SK-N-SH (cell line): ENCODE measurements around the gene CHST3. TPM values are rescaled to one million over a fixed set of nuclear protein-coding genes. Genes with fewer than 3 reads are reported as not detected.

Source experiments
- CTCF ChIA-PET: fragments of 300-600, 350-600 bp; formaldehyde crosslinking; extraction: SDS; loops from one replicate; lab custom pipeline; 2021; lab: Yijun Ruan, JAX
- POLR2A ChIA-PET: fragments of 350-600 bp; sonication (Branson Sonifier 250); formaldehyde crosslinking; extraction: SDS; loops from one replicate; lab custom pipeline; 2020; ENCODE audit warnings: antibody characterized with exemption, inconsistent platforms; lab: Yijun Ruan, JAX
- DNase-seq: peaks from one replicate; pipeline ENCODE4 v3.0.0; 2012
- H2AFZ ChIP-seq: fragments of 200-600 bp; sonication (generic); 2 replicates; pipeline ENCODE4 v1.8.1; 2016; ENCODE audit warnings: antibody characterized with exemption, mild to moderate bottlenecking, low read depth
- H3F3A ChIP-seq: fragments of 200-600 bp; sonication (generic); replicated peaks from 2 replicates; pipeline ENCODE3; 2016; ENCODE audit warnings: antibody characterized with exemption, mild to moderate bottlenecking; ENCODE audit not compliant: insufficient read depth
- H3K27ac ChIP-seq, 2 experiments: fragments of 200-500 bp in 1 of 2; fragments of 200-600 bp in 1 of 2; sonication (Bioruptor generic) in 1 of 2; sonication (generic), shearing (Covaris generic) in 1 of 2; 2 replicates each; pipeline versions ENCODE4 v1.5.1 to v1.6.1; 2014 to 2016; ENCODE audit warnings: low read depth in 2 of 2, inconsistent platforms in 1 of 2, low read length in 1 of 2, mild to moderate bottlenecking in 1 of 2, mixed read lengths in 1 of 2
- H3K27me3 ChIP-seq: fragments of 200-600 bp; sonication (generic), shearing (Covaris generic); 2 replicates; pipeline ENCODE4 v1.6.1; 2016; ENCODE audit warnings: mixed run types; ENCODE audit not compliant: insufficient read depth
- H3K36me3 ChIP-seq, 2 experiments: fragments of 200-500 bp in 1 of 2; fragments of 200-600 bp in 1 of 2; sonication (Bioruptor generic) in 1 of 2; sonication (generic) in 1 of 2; replicated peaks in 1 of 2; 2 replicates each; pipeline versions ENCODE3 to v1.5.1; 2014 to 2016; ENCODE audit warnings: low read length in 1 of 2, mild to moderate bottlenecking in 1 of 2; ENCODE audit not compliant: insufficient read depth in 2 of 2, control insufficient read depth in 1 of 2
- H3K4me1 ChIP-seq, 2 experiments: fragments of 200-500 bp in 1 of 2; fragments of 200-600 bp in 1 of 2; sonication (Bioruptor generic) in 1 of 2; sonication (generic), shearing (Covaris generic) in 1 of 2; 2 replicates each; pipeline versions ENCODE4 v1.5.1 to v1.6.1; 2014 to 2016; ENCODE audit warnings: low read depth in 1 of 2, low read length in 1 of 2, mixed run types in 1 of 2; ENCODE audit not compliant: insufficient read depth in 2 of 2, control insufficient read depth in 1 of 2
- H3K4me2 ChIP-seq: fragments of 200-600 bp; sonication (generic), shearing (Covaris generic); 2 replicates; pipeline ENCODE4 v1.6.1; 2017; ENCODE audit warnings: mixed run types
- H3K4me3 ChIP-seq, 2 experiments: fragments of 200-500 bp in 1 of 2; fragments of 200-600 bp in 1 of 2; sonication (Bioruptor generic) in 1 of 2; sonication (generic), shearing (Covaris generic) in 1 of 2; 2 replicates each; pipeline versions ENCODE4 v1.5.1 to v1.8.1; 2014 to 2016; ENCODE audit warnings: low read depth in 2 of 2, inconsistent platforms in 1 of 2, low read length in 1 of 2, mild to moderate bottlenecking in 1 of 2, mixed read lengths in 1 of 2, moderate library complexity in 1 of 2
- H3K79me2 ChIP-seq: fragments of 200-600 bp; sonication (generic); 2 replicates; pipeline ENCODE4 v1.8.1; 2017; ENCODE audit warnings: mild to moderate bottlenecking; ENCODE audit not compliant: insufficient read depth
- H3K9ac ChIP-seq: fragments of 200-600 bp; sonication (generic); 2 replicates; pipeline ENCODE4 v1.6.1; 2017; ENCODE audit warnings: mixed run types
- H3K9me2 ChIP-seq: fragments of 200-600 bp; sonication (generic); 2 replicates; pipeline ENCODE4 v1.6.1; 2017; ENCODE audit warnings: mixed run types
- H3K9me3 ChIP-seq: fragments of 200-600 bp; sonication (generic); 2 replicates; pipeline ENCODE4 v1.6.1; 2017; ENCODE audit warnings: mixed run types, mild to moderate bottlenecking, moderate library complexity
- H4K20me1 ChIP-seq: fragments of 200-600 bp; sonication (generic); 2 replicates; pipeline ENCODE4 v1.6.1; 2017; ENCODE audit warnings: mild to moderate bottlenecking, mixed run types; ENCODE audit not compliant: insufficient read depth
- EZH2phosphoT487 ChIP-seq: fragments of 200-600 bp; sonication (generic); IDR thresholded peaks from 2 replicates; pipeline ENCODE4 v1.6.1; 2017; ENCODE audit warnings: low read depth, mixed run types, mild to moderate bottlenecking, antibody characterized with exemption, moderate library complexity, borderline replicate concordance
- FOSL2 ChIP-seq: IDR thresholded peaks from 2 replicates; pipeline ENCODE4 v1.4.0; 2012; ENCODE audit warnings: low read depth, mild to moderate bottlenecking, moderate library complexity, borderline replicate concordance
- FOXJ3 ChIP-seq: sonication (generic); formaldehyde crosslinking; IDR thresholded peaks from 2 replicates; pipeline ENCODE4 v1.5.1; 2020; ENCODE audit warnings: mild to moderate bottlenecking, missing genetic modification reagents
- JUND ChIP-seq: IDR thresholded peaks from 2 replicates; pipeline ENCODE4 v1.4.0; 2012
- MXI1 ChIP-seq: IDR thresholded peaks from 2 replicates; pipeline ENCODE4 v1.6.1; 2012; ENCODE audit warnings: mild to moderate bottlenecking, low read depth, low read length, improper control_type of control experiment
- POLR2AphosphoS5 ChIP-seq: IDR thresholded peaks from 2 replicates; pipeline ENCODE4 v1.6.1; 2012; ENCODE audit warnings: low read depth, low read length
- RAD21 ChIP-seq: IDR thresholded peaks from 2 replicates; pipeline ENCODE4 v1.6.1; 2012; ENCODE audit warnings: mild to moderate bottlenecking, low read length
- RXRA ChIP-seq: IDR thresholded peaks from 2 replicates; pipeline ENCODE4 v1.4.0; 2012; ENCODE audit warnings: low read depth, mild to moderate bottlenecking, borderline replicate concordance
- SIN3A ChIP-seq: IDR thresholded peaks from 2 replicates; pipeline ENCODE4 v1.6.1; 2012; ENCODE audit warnings: low read depth, mild to moderate bottlenecking, low read length, moderate library complexity, borderline replicate concordance
- TCF12 ChIP-seq: IDR thresholded peaks from 2 replicates; pipeline ENCODE4 v1.4.0; 2012
- TEAD4 ChIP-seq: IDR thresholded peaks from 2 replicates; pipeline ENCODE4 v1.4.0; 2012; ENCODE audit warnings: mild to moderate bottlenecking, borderline replicate concordance; ENCODE audit not compliant: insufficient read depth
- whole genome bisulfite sequencing: methylation state at CpG from one replicate; pipeline ENCODE4 v1.1.6; 2017; ENCODE audit warnings: low lambda C conversion rate; 5-methylcytosine and 5-hydroxymethylcytosine counted together
- polyA plus RNA-seq, 3 experiments: library from polyadenylated mRNA; depleted of rRNA; stranded (reverse); fragments of >200 nt; gene quantifications; 2 replicates each; pipeline ENCODE4 v1.2.3, GENCODE V29; 2012
- TF ChIP-seq, protein P1 (sequence below): IDR thresholded peaks from 2 replicates; pipeline ENCODE4 v1.4.0; 2012; ENCODE audit warnings: low read depth
- TF ChIP-seq, protein P2 (sequence below): IDR thresholded peaks from 2 replicates; pipeline ENCODE4; 2012
- TF ChIP-seq, protein P3 (sequence below): IDR thresholded peaks from 2 replicates; pipeline ENCODE4 v1.6.1; 2012; ENCODE audit warnings: mild to moderate bottlenecking, low read depth, low read length, moderate library complexity
- TF ChIP-seq, protein P4 (sequence below): fragments of 150-350 bp; IDR thresholded peaks from 2 replicates; pipeline ENCODE4 v1.6.1; 2017; ENCODE audit warnings: antibody characterized with exemption, low read length, low read depth, borderline replicate concordance
- TF ChIP-seq, protein P5 (sequence below): IDR thresholded peaks from 2 replicates; pipeline ENCODE4 v1.4.0; 2012; ENCODE audit warnings: low read depth, borderline replicate concordance
- TF ChIP-seq, protein P6 (sequence below): fragments of 150-350 bp; IDR thresholded peaks from 2 replicates; pipeline ENCODE4 v1.6.1; 2016; ENCODE audit warnings: mild to moderate bottlenecking, low read depth, low read length

CHST3 gene
- polyA plus RNA-seq, 1 of the 3 experiments (the other 2 are of a cell fraction) = 6.0 TPM

DNA sequence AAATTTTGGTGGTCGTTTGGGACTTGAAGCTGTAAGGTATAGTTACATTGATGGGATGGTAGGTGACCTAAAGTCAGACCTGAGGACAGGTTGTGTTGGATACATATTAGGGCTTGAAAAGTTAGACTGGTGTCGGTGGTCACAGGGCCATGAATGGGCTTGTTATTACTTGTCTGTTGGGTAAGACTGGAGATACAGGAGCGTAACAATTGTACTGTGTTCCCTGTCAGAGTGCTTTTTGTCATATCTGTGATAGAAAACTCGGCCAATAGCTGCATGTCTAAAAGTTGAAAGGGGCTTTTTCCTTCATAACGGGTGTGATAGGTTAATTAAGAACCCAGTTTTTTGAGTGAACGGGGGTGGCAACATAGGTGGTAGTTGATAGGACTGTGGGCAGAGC lies 13.5 kb upstream of the CHST3 start:
- Histone ChIP-seq H3K36me3 (no peaks in the 10 kb centered on the region), H3K4me3 (no peak overlapping the region), H3K9me2 (no peaks in the 10 kb centered on the region), H2AFZ (no peak overlapping the region), H3K27ac (no peak overlapping the region), H3K4me1 (no peaks in the 10 kb centered on the region), H3K9me3 (peaks cover 6% of the 10 kb centered on the region; the same call in 1 of the 2 replicates), H4K20me1 (no peaks in the 10 kb centered on the region), H3F3A (no peaks in the 10 kb centered on the region), H3K79me2 (no peaks in the 10 kb centered on the region), H3K4me2 (no peak overlapping the region), H3K27me3 (no peaks in the 10 kb centered on the region), H3K9ac (no peak overlapping the region)
- ChIA-PET CTCF (interaction anchor here (1.0 kb wide), 1 partner anchor 12 kb away, joined by 3 read pairs; no protein-coding TSS in a partner anchor), POLR2A (no interaction called here)
- DNase-seq = no peak
- WGBS = 30% methylated on average over 6 of the region's 6 CpGs
- TF ChIP-seq RXRA = no peak
- TF ChIP-seq TCF12 = no peak
- TF ChIP-seq RAD21 = no peak
- no peak for TF ChIP-seq POLR2AphosphoS5
- TF ChIP-seq EZH2phosphoT487 = no peak
- TF ChIP-seq, all 33 proteins: peak for 0

DNA sequence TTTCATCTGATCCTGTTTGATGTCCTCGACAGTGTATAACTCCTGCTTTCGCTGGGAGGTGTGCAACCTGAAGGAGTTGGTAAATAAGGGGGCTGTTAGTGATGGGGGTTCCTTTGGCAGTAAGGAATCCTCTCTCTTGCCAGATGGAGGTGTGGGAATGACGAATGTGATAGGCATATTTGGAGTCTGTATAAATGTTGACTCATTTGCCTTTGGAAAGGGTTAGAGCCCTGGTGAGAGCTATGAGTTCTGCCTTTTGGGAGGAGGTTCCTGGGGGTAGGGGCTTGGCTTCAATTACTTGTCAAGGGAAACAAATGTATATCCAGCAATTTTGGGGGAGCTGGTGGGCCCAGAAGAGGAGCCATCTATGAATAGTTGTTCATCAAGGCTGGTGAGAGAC lies 11.4 kb upstream of the CHST3 start:
- Histone ChIP-seq H3K36me3 (no peaks in the 10 kb centered on the region), H3K79me2 (no peaks in the 10 kb centered on the region), H2AFZ (no peak overlapping the region), H3K9me3 (0 out of 2 replicates have a peak, but pooled peaks cover 7% of the 10 kb centered on the region), H3K27me3 (no peaks in the 10 kb centered on the region), H4K20me1 (no peaks in the 10 kb centered on the region), H3K4me3 (no peak overlapping the region), H3F3A (no peaks in the 10 kb centered on the region), H3K27ac (no peak overlapping the region), H3K4me1 (no peaks in the 10 kb centered on the region), H3K9me2 (no peaks in the 10 kb centered on the region), H3K4me2 (no peak overlapping the region), H3K9ac (no peak overlapping the region)
- WGBS = 17% methylated on average over 3 of the region's 3 CpGs
- ChIA-PET POLR2A (no interaction called here), CTCF (interaction anchor here (0.6 to 9.3 kb wide), 7 partner anchors 32 to 384 kb away, joined by 3 to 110 read pairs (median 3); no protein-coding TSS in a partner anchor)
- DNase-seq = no peak
- no peak for TF ChIP-seq TEAD4
- TF ChIP-seq FOSL2 = no peak
- TF ChIP-seq RXRA = no peak
- no peak for TF ChIP-seq FOXJ3 (CRISPR knock-in tag)
- no peak for TF ChIP-seq EZH2phosphoT487
- TF ChIP-seq, protein P1, sequence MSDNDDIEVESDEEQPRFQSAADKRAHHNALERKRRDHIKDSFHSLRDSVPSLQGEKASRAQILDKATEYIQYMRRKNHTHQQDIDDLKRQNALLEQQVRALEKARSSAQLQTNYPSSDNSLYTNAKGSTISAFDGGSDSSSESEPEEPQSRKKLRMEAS = no peak
- TF ChIP-seq, protein P2, sequence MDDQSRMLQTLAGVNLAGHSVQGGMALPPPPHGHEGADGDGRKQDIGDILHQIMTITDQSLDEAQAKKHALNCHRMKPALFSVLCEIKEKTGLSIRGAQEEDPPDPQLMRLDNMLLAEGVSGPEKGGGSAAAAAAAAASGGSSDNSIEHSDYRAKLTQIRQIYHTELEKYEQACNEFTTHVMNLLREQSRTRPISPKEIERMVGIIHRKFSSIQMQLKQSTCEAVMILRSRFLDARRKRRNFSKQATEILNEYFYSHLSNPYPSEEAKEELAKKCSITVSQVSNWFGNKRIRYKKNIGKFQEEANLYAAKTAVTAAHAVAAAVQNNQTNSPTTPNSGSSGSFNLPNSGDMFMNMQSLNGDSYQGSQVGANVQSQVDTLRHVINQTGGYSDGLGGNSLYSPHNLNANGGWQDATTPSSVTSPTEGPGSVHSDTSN = no peak
- no peak for TF ChIP-seq JUND
- no peak for TF ChIP-seq RAD21
- no peak for TF ChIP-seq SIN3A
- no peak for TF ChIP-seq MXI1
- TF ChIP-seq, protein P3, sequence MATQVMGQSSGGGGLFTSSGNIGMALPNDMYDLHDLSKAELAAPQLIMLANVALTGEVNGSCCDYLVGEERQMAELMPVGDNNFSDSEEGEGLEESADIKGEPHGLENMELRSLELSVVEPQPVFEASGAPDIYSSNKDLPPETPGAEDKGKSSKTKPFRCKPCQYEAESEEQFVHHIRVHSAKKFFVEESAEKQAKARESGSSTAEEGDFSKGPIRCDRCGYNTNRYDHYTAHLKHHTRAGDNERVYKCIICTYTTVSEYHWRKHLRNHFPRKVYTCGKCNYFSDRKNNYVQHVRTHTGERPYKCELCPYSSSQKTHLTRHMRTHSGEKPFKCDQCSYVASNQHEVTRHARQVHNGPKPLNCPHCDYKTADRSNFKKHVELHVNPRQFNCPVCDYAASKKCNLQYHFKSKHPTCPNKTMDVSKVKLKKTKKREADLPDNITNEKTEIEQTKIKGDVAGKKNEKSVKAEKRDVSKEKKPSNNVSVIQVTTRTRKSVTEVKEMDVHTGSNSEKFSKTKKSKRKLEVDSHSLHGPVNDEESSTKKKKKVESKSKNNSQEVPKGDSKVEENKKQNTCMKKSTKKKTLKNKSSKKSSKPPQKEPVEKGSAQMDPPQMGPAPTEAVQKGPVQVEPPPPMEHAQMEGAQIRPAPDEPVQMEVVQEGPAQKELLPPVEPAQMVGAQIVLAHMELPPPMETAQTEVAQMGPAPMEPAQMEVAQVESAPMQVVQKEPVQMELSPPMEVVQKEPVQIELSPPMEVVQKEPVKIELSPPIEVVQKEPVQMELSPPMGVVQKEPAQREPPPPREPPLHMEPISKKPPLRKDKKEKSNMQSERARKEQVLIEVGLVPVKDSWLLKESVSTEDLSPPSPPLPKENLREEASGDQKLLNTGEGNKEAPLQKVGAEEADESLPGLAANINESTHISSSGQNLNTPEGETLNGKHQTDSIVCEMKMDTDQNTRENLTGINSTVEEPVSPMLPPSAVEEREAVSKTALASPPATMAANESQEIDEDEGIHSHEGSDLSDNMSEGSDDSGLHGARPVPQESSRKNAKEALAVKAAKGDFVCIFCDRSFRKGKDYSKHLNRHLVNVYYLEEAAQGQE = no peak
- TF ChIP-seq, protein P4, sequence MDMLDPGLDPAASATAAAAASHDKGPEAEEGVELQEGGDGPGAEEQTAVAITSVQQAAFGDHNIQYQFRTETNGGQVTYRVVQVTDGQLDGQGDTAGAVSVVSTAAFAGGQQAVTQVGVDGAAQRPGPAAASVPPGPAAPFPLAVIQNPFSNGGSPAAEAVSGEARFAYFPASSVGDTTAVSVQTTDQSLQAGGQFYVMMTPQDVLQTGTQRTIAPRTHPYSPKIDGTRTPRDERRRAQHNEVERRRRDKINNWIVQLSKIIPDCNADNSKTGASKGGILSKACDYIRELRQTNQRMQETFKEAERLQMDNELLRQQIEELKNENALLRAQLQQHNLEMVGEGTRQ = no peak
- TF ChIP-seq, protein P5, sequence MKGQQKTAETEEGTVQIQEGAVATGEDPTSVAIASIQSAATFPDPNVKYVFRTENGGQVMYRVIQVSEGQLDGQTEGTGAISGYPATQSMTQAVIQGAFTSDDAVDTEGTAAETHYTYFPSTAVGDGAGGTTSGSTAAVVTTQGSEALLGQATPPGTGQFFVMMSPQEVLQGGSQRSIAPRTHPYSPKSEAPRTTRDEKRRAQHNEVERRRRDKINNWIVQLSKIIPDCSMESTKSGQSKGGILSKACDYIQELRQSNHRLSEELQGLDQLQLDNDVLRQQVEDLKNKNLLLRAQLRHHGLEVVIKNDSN = no peak
- TF ChIP-seq, protein P6, sequence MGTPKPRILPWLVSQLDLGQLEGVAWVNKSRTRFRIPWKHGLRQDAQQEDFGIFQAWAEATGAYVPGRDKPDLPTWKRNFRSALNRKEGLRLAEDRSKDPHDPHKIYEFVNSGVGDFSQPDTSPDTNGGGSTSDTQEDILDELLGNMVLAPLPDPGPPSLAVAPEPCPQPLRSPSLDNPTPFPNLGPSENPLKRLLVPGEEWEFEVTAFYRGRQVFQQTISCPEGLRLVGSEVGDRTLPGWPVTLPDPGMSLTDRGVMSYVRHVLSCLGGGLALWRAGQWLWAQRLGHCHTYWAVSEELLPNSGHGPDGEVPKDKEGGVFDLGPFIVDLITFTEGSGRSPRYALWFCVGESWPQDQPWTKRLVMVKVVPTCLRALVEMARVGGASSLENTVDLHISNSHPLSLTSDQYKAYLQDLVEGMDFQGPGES = no peak
